Measurements from ENCODE around the gene MPRIP. TPM values are rescaled to one million over a fixed set of nuclear protein-coding genes. Genes with fewer than 3 reads are reported as not detected.
A peak's percentile ranks its signal among the peaks of the same experiment; 100 is the strongest.

Gene MPRIP
- polyA plus RNA-seq, 1 donor (not counting 4 experiments of a cell fraction or from before 2014, with no cell fraction given) = 113 TPM

DNA sequence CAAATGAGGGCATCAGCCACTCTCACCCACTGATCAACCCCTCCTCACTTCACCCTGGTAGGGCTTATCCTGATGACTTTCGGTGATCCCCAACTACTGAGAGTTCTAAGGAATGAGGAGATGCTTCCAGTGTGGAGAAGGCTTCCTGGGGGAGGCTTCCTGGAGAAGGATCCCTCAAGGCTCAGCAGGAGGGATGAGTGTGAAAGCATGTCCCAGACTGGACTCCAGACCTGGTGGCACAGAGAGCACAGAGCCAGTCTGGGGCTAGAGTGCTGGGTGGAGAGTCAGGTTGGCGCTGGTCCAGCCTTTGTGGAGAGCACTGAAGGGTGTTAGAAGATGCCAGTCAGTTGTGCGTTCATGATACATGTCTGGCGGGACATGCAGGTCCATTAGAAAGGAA lies 110.1 kb downstream of the MPRIP start:
- H3K9ac ChIP-seq (ENCODE audit: control insufficient read depth, extremely low read depth, insufficient read depth, low read length) = no peak overlapping the region
- H3K36me3 ChIP-seq (ENCODE audit: control insufficient read depth in 2 of 2, extremely low read depth in 1 of 2, insufficient read depth in 2 of 2, low read length in 2 of 2) = peaks cover 40 to 50% of the 10 kb centered on the region in 2 experiments
- no peaks in the 10 kb centered on the region for H3K27me3 ChIP-seq (ENCODE audit: control insufficient read depth, extremely low read depth, insufficient read depth, low read length)
- H3K4me2 ChIP-seq (ENCODE audit: control insufficient read depth, extremely low read depth, insufficient read depth, low read depth, low read length) = peak overlapping the region; percentile 27
- DNase-seq (ENCODE audit: low read depth, low spot score) = no peak
- H2AFZ ChIP-seq (ENCODE audit: control insufficient read depth, low read length) = no peak overlapping the region
- peak; percentile 13 for FAIRE-seq
- H3K9me3 ChIP-seq (ENCODE audit: control insufficient read depth, low read depth, low read length) = no peaks in the 10 kb centered on the region
- H3K9me1 ChIP-seq (ENCODE audit: control insufficient read depth, extremely low read depth, insufficient read depth, low read length) = peaks cover 7% of the 10 kb centered on the region
- TF ChIP-seq EZH2 (IDR thresholded peaks at IDR 0.05; ENCODE audit: low read length) (no peak), CTCF (optimal IDR thresholded peaks at IDR 0.05 in 1 of 3, IDR thresholded peaks at IDR 0.05 in 1 of 3, conservative IDR thresholded peaks at IDR 0.05 in 1 of 3; ENCODE audit: extremely low read depth in 1 of 3, insufficient read depth in 2 of 3, low read length in 3 of 3) (no peak)
- dilution Hi-C loops (cut with MboI; ENCODE audit: extremely low pct_ligation_motif_present, low sequenced_read_pairs) = no loop called here
- H3K4me3 ChIP-seq (ENCODE audit: control insufficient read depth in 2 of 3, extremely low read depth in 1 of 3, insufficient read depth in 2 of 3, low read depth in 1 of 3, low read length in 3 of 3) = no peak overlapping the region
- peaks cover 58% of the 10 kb centered on the region for H3K4me1 ChIP-seq (ENCODE audit: control insufficient read depth, extremely low read depth, insufficient read depth, low read length)
- H3K79me2 ChIP-seq (ENCODE audit: control insufficient read depth, insufficient read depth, low read length) = peaks cover 2% of the 10 kb centered on the region
- H4K20me1 ChIP-seq (ENCODE audit: control insufficient read depth, extremely low read depth, insufficient read depth, low read length) = peaks cover 6% of the 10 kb centered on the region
- H3K27ac ChIP-seq (ENCODE audit: control insufficient read depth, insufficient read depth, low read length) = peak overlapping the region; percentile 92

- Histone ChIP-seq H3K9me1 (ENCODE audit: control insufficient read depth, extremely low read depth, insufficient read depth, low read length) (peaks cover 7% of the 10 kb centered on the region), H3K9ac (ENCODE audit: control insufficient read depth, extremely low read depth, insufficient read depth, low read length) (no peak overlapping the region), H3K79me2 (ENCODE audit: control insufficient read depth, insufficient read depth, low read length) (peaks cover 2% of the 10 kb centered on the region), H3K9me3 (ENCODE audit: control insufficient read depth, low read depth, low read length) (no peaks in the 10 kb centered on the region), H2AFZ (ENCODE audit: control insufficient read depth, low read length) (no peak overlapping the region), H4K20me1 (ENCODE audit: control insufficient read depth, extremely low read depth, insufficient read depth, low read length) (peaks cover 6% of the 10 kb centered on the region), H3K27me3 (ENCODE audit: control insufficient read depth, extremely low read depth, insufficient read depth, low read length) (no peaks in the 10 kb centered on the region), H3K4me1 (ENCODE audit: control insufficient read depth, extremely low read depth, insufficient read depth, low read length) (peaks cover 58% of the 10 kb centered on the region), H3K4me2 (ENCODE audit: control insufficient read depth, extremely low read depth, insufficient read depth, low read depth, low read length) (no peak overlapping the region), H3K36me3 (ENCODE audit: control insufficient read depth in 2 of 2, extremely low read depth in 1 of 2, insufficient read depth in 2 of 2, low read length in 2 of 2) (peaks cover 37 to 49% of the 10 kb centered on the region in 2 experiments), H3K4me3 (ENCODE audit: control insufficient read depth in 2 of 3, extremely low read depth in 1 of 3, insufficient read depth in 2 of 3, low read depth in 1 of 3, low read length in 3 of 3) (no peak overlapping the region), H3K27ac (ENCODE audit: control insufficient read depth, insufficient read depth, low read length) (no peak overlapping the region)
- dilution Hi-C loops (cut with MboI; ENCODE audit: extremely low pct_ligation_motif_present, low sequenced_read_pairs) = no loop called here
- TF ChIP-seq CTCF (optimal IDR thresholded peaks at IDR 0.05 in 1 of 3, IDR thresholded peaks at IDR 0.05 in 1 of 3, conservative IDR thresholded peaks at IDR 0.05 in 1 of 3; ENCODE audit: extremely low read depth in 1 of 3, insufficient read depth in 2 of 3, low read length in 3 of 3) = no peak
- no peak for TF ChIP-seq EZH2 (IDR thresholded peaks at IDR 0.05; ENCODE audit: low read length)
- DNase-seq (ENCODE audit: low read depth, low spot score) (no peak), FAIRE-seq (no peak)
Observed at GRCh38 chr17:17153071-17153470, 110.8 kb downstream of the MPRIP start.
